MM.1S (cell line): ENCODE measurements around the gene PCDHGB7.

ENCODE experiments used
- DNase-seq: peaks from one replicate; pipeline ENCODE4 v3.0.0-alpha.2; 2015
- H2AFZ ChIP-seq: fragments of 300-600 bp; sonication (generic); 2 replicates; pipeline ENCODE4 v1.6.0; 2016; ENCODE audit warnings: antibody characterized with exemption, low read length
- H3F3A ChIP-seq: fragments of 300-600 bp; sonication (generic); 2 replicates; pipeline ENCODE4 v1.6.1; 2016; ENCODE audit warnings: mild to moderate bottlenecking, antibody characterized with exemption, low read length, moderate library complexity, mixed read lengths; ENCODE audit not compliant: insufficient read depth
- H3K27ac ChIP-seq: fragments of 300-600 bp; sonication (generic); 2 replicates; pipeline ENCODE4 v1.5.1; 2016; ENCODE audit warnings: mild to moderate bottlenecking, low read length
- H3K27me3 ChIP-seq: fragments of 300-600 bp; sonication (generic); replicated peaks from 2 replicates; pipeline ENCODE4 v1.6.0; 2016; ENCODE audit warnings: low read length; ENCODE audit not compliant: insufficient read depth
- H3K36me3 ChIP-seq: fragments of 300-600 bp; sonication (generic); replicated peaks from 2 replicates; pipeline ENCODE4 v1.6.1; 2016; ENCODE audit warnings: mild to moderate bottlenecking, low read length, mixed read lengths; ENCODE audit not compliant: insufficient read depth
- H3K4me1 ChIP-seq: fragments of 300-600 bp; sonication (generic); 2 replicates; pipeline ENCODE4 v1.6.1; 2016; ENCODE audit warnings: low read length, mixed read lengths
- H3K4me2 ChIP-seq: fragments of 300-600 bp; sonication (generic); 2 replicates; pipeline ENCODE4 v1.6.0; 2016; ENCODE audit warnings: low read depth, low read length
- H3K4me3 ChIP-seq: fragments of 300-600 bp; sonication (generic); 2 replicates; pipeline ENCODE4 v1.5.1; 2016; ENCODE audit warnings: low read length, mixed read lengths
- H3K79me2 ChIP-seq: fragments of 300-600 bp; sonication (generic); 2 replicates; pipeline ENCODE4 v1.6.1; 2016; ENCODE audit warnings: mixed run types, low read length, mixed read lengths
- H3K9ac ChIP-seq: fragments of 300-600 bp; sonication (generic); 2 replicates; pipeline ENCODE4 v1.6.1; 2016; ENCODE audit warnings: low read length, mixed read lengths
- H3K9me2 ChIP-seq: fragments of 300-600 bp; sonication (generic); replicated peaks from 2 replicates; pipeline ENCODE4 v1.6.1; 2016; ENCODE audit warnings: mild to moderate bottlenecking, low read length, mixed read lengths; ENCODE audit not compliant: insufficient read depth
- H3K9me3 ChIP-seq: fragments of 300-600 bp; sonication (generic); replicated peaks from 2 replicates; pipeline ENCODE4 v1.6.1; 2016; ENCODE audit warnings: mild to moderate bottlenecking, low read length, mixed read lengths; ENCODE audit not compliant: insufficient read depth
- H4K20me1 ChIP-seq: fragments of 300-600 bp; sonication (generic); 2 replicates; pipeline ENCODE4 v1.6.1; 2016; ENCODE audit warnings: mild to moderate bottlenecking, low read length, moderate library complexity, mixed read lengths; ENCODE audit not compliant: insufficient read depth
- EZH2 ChIP-seq: fragments of 300-600 bp; sonication (generic); optimal IDR thresholded peaks from 2 replicates; pipeline ENCODE3; 2017; ENCODE audit warnings: low read depth, mild to moderate bottlenecking, antibody characterized with exemption, low read length, mixed read lengths
- EZH2phosphoT487 ChIP-seq: fragments of 300-600 bp; sonication (generic); IDR thresholded peaks from 2 replicates; pipeline ENCODE4 v1.6.1; 2018; ENCODE audit warnings: antibody characterized with exemption, low read length
- TF ChIP-seq, protein P1 (sequence below): fragments of 300-600 bp; sonication (generic); IDR thresholded peaks from 2 replicates; pipeline ENCODE4 v1.5.1; 2016; ENCODE audit warnings: antibody characterized with exemption, low read length, mixed read lengths

PCDHGB7 gene

DNA sequence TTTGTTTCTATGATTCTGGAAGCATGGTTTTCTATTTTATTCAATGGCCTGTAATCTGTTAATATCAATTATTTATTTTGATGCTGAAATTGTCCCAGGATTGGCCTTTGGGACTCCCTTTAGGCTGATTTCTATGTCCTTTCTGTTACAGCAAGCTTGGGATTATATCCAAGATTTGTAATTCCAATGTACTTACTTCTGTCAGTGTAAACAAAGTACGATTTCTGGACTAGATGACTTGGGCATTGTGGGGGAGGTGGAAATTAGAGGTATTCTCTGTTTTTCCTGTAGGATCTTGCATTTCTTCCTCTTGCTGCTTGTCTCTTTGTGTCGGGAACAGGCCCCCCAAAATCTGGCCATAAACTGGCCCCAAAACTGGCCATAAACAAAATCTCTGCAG, 16.5 kb downstream of the PCDHGB7 start:
- H3K4me3 ChIP-seq: no peak overlapping the region
- no peaks in the 10 kb centered on the region for H3F3A ChIP-seq
- H3K79me2 ChIP-seq: no peaks in the 10 kb centered on the region
- no peak overlapping the region for H3K4me2 ChIP-seq
- H3K9me2 ChIP-seq: no peaks in the 10 kb centered on the region
- TF ChIP-seq EZH2phosphoT487: no peak
- no peak for TF ChIP-seq EZH2
- TF ChIP-seq, protein P1, sequence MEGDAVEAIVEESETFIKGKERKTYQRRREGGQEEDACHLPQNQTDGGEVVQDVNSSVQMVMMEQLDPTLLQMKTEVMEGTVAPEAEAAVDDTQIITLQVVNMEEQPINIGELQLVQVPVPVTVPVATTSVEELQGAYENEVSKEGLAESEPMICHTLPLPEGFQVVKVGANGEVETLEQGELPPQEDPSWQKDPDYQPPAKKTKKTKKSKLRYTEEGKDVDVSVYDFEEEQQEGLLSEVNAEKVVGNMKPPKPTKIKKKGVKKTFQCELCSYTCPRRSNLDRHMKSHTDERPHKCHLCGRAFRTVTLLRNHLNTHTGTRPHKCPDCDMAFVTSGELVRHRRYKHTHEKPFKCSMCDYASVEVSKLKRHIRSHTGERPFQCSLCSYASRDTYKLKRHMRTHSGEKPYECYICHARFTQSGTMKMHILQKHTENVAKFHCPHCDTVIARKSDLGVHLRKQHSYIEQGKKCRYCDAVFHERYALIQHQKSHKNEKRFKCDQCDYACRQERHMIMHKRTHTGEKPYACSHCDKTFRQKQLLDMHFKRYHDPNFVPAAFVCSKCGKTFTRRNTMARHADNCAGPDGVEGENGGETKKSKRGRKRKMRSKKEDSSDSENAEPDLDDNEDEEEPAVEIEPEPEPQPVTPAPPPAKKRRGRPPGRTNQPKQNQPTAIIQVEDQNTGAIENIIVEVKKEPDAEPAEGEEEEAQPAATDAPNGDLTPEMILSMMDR: no peak
- H3K36me3 ChIP-seq: no peaks in the 10 kb centered on the region
- no peaks in the 10 kb centered on the region for H3K9me3 ChIP-seq
- H3K4me1 ChIP-seq: no peaks in the 10 kb centered on the region
- H4K20me1 ChIP-seq: no peaks in the 10 kb centered on the region
- H3K27me3 ChIP-seq: no peaks in the 10 kb centered on the region; the same call in 1 of the 2 replicates
- no peak overlapping the region for H3K9ac ChIP-seq
- no peak for DNase-seq
- no peak overlapping the region for H3K27ac ChIP-seq
- H2AFZ ChIP-seq: no peak overlapping the region

DNA sequence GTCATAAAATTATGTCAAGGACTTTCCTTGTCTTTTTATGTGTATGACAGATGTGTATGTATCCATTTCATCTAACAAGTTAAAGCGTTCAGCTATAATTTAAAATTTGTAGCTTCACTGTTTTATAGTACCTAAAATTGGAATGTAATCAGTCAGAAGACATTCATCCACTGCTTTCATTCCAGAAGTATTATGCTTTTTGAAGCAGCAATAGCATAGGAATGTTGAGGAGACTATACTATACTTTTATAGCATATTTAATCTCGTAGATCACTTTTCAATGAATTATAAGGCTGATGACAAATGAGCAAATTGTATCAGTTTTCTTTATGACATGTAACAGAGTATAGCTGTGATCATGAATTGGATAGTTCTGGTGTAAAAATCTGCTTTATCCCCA, 19.7 kb downstream of the PCDHGB7 start:
- Histone ChIP-seq H3K4me1 (no peaks in the 10 kb centered on the region), H3K4me3 (no peak overlapping the region), H3K9me2 (no peaks in the 10 kb centered on the region), H3K27ac (no peak overlapping the region), H3F3A (no peaks in the 10 kb centered on the region), H3K9ac (no peak overlapping the region), H4K20me1 (no peaks in the 10 kb centered on the region), H3K36me3 (no peaks in the 10 kb centered on the region), H3K4me2 (no peak overlapping the region), H3K79me2 (no peaks in the 10 kb centered on the region), H3K9me3 (no peaks in the 10 kb centered on the region), H2AFZ (no peak overlapping the region), H3K27me3 (no peaks in the 10 kb centered on the region; the same call in 1 of the 2 replicates)
- DNase-seq: no peak
- TF ChIP-seq, protein P1: no peak
- TF ChIP-seq EZH2phosphoT487 (no peak), EZH2 (no peak)

- no peaks in the 10 kb centered on the region; the same call in 1 of the 2 replicates for H3K27me3 ChIP-seq
- H3K4me1 ChIP-seq: no peaks in the 10 kb centered on the region
- no peak for TF ChIP-seq EZH2phosphoT487
- no peak for TF ChIP-seq EZH2
- TF ChIP-seq, protein P1: no peak
- no peak overlapping the region for H3K9ac ChIP-seq
- H4K20me1 ChIP-seq: no peaks in the 10 kb centered on the region
- H3K79me2 ChIP-seq: no peaks in the 10 kb centered on the region
- no peak overlapping the region for H3K4me3 ChIP-seq
- no peak for DNase-seq
- H3K36me3 ChIP-seq: no peaks in the 10 kb centered on the region
- no peaks in the 10 kb centered on the region for H3K9me3 ChIP-seq
- no peak overlapping the region for H3K4me2 ChIP-seq
- no peaks in the 10 kb centered on the region for H3K9me2 ChIP-seq
- H3K27ac ChIP-seq: no peak overlapping the region
- H2AFZ ChIP-seq: no peak overlapping the region
- H3F3A ChIP-seq: no peaks in the 10 kb centered on the region
Observed at GRCh38 chr5:141439411-141440141, 22.1 kb downstream of the PCDHGB7 start.
